Right atrium auricular region (tissue), 2 donors: ENCODE data around the gene VEGFB. TPM values are rescaled to one million over a fixed set of nuclear protein-coding genes. Genes with fewer than 3 reads are reported as not detected.

Experiments used
- DNase-seq: peaks from one replicate; pipeline ENCODE4 v3.0.0-alpha.2; 2019; ENCODE audit warnings: low spot score
- H3K27ac ChIP-seq, 2 donors: fragments of 200-600 bp; sonication (generic); 1 replicate in 1 of 2; 2 replicates in 1 of 2; pipeline ENCODE4 v1.5.1; 2016 to 2019
- H3K27me3 ChIP-seq, 2 donors: fragments of 200-600 bp; sonication (generic); one replicate each; pipeline versions ENCODE4 v1.5.1 to v1.6.0; 2017 to 2019
- H3K36me3 ChIP-seq: fragments of 200-600 bp; sonication (generic); one replicate; pipeline ENCODE4 v1.5.1; 2016
- H3K4me1 ChIP-seq, 2 donors: fragments of 200-600 bp; sonication (generic); one replicate each; pipeline versions ENCODE4 v1.5.1 to v1.6.0; 2017 to 2019
- H3K4me3 ChIP-seq, 2 donors: fragments of 200-600 bp; sonication (generic); 1 replicate in 1 of 2; 2 replicates in 1 of 2; pipeline ENCODE4 v1.5.1; 2017 to 2019; ENCODE audit warnings: mild to moderate bottlenecking in 1 of 2, moderate library complexity in 1 of 2
- H3K9me3 ChIP-seq, 2 donors: fragments of 200-600 bp; sonication (generic); one replicate each; pipeline ENCODE4 v1.5.1; 2019
- total RNA-seq, 2 donors: library from RNA; depleted of rRNA; stranded (reverse); fragments of >200 nt; gene quantifications; one replicate each; pipeline ENCODE4 v1.1.0, GENCODE V29; 2016
- TF ChIP-seq, protein P1 (sequence below), 2 donors: fragments of 200-600 bp; sonication (generic); IDR thresholded peaks; one replicate each; pipeline ENCODE4 v1.5.1; 2019; ENCODE audit warnings: antibody characterized with exemption in 2 of 2

The VEGFB gene
- total RNA-seq: 100 to 1,000 TPM; 153 to 201 TPM

GRCh38 chr11:64233913-64234586 lies at the start of gene VEGFB:
Gene VEGFB, plus strand, starts transcription at chr11:64234584. Its CDS starts 250 bp downstream, at chr11:64234834.
- Histone ChIP-seq H3K27ac (peak within 1 kb of the TSS; percentile 89 to 90), H3K4me1 (peaks cover 0 to 73% of the 10 kb centered on the region in 2 donors), H3K9me3 (no peaks in the 10 kb centered on the region), H3K27me3 (no peaks in the 10 kb centered on the region), H3K36me3 (peaks cover 6% of the 10 kb centered on the region), H3K4me3 (peak within 1 kb of the TSS; percentile 69 to 75)
- DNase-seq: no peak
- TF ChIP-seq, protein P1, sequence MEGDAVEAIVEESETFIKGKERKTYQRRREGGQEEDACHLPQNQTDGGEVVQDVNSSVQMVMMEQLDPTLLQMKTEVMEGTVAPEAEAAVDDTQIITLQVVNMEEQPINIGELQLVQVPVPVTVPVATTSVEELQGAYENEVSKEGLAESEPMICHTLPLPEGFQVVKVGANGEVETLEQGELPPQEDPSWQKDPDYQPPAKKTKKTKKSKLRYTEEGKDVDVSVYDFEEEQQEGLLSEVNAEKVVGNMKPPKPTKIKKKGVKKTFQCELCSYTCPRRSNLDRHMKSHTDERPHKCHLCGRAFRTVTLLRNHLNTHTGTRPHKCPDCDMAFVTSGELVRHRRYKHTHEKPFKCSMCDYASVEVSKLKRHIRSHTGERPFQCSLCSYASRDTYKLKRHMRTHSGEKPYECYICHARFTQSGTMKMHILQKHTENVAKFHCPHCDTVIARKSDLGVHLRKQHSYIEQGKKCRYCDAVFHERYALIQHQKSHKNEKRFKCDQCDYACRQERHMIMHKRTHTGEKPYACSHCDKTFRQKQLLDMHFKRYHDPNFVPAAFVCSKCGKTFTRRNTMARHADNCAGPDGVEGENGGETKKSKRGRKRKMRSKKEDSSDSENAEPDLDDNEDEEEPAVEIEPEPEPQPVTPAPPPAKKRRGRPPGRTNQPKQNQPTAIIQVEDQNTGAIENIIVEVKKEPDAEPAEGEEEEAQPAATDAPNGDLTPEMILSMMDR (IDR thresholded peaks at IDR 0.05): no peak

GRCh38 chr11:64185175-64185692 lies 49.1 kb upstream of the VEGFB start:
- peak; percentile 96 for DNase-seq
- Histone ChIP-seq H3K9me3 (no peaks in the 10 kb centered on the region), H3K4me3 (peak overlapping the region; percentile 53 to 62), H3K27me3 (no peaks in the 10 kb centered on the region), H3K36me3 (peaks cover 4% of the 10 kb centered on the region), H3K4me1 (peaks cover 0 to 65% of the 10 kb centered on the region in 2 donors), H3K27ac (peak overlapping the region; percentile 94 to 95)
- TF ChIP-seq, protein P1 (IDR thresholded peaks at IDR 0.05): peak in 1 of 2 donors; percentile 58

DNA sequence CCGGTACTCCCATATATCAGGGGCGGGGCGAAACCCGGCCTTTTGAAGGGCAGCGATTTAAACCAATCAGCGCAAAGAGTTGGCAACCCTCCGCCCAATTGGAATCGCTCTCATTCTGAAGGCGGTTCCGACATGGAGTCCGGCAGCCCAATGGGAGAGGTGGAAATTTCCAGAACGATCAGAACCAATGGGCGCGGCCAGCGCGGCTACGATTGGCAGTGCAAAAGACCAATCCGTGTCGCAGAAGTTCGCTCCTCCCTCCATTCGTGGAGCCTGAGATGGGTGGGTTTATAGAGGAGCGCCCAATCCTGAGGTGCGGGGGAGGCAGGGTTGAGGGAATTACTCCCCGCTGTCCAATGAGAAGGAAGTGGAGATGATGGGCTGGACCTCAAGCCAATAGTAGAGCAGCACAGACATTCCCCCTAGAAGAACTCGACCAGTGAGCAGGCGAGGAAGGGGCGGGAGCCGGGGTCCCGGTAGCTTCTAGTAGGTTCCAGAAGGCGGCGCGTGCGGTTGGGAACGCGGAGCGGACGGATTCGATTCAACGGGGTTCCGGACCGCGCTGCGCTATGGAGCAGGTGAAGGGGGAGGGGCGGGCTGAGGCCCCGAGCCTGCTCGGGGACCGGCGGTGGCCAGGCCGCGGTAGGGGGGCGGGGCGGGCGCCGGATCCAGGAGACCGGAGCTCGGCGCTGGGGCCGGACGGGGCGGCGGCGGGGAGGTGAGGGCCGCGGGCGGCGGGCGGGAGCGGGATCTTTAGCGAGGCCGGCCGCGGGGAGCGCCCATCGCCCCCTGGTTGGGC lies 48.5 kb upstream of the VEGFB start, which contains the start of gene STIP1:
TSS of gene STIP1 (plus strand) at position 479 of the 799 bp plus-strand sequence. CDS start at position 570, 91 bp downstream.
- Histone ChIP-seq H3K27me3 (no peaks in the 10 kb centered on the region), H3K9me3 (no peaks in the 10 kb centered on the region), H3K36me3 (peaks cover 4% of the 10 kb centered on the region), H3K4me1 (peaks cover 0 to 61% of the 10 kb centered on the region in 2 donors), H3K27ac (peak within 1 kb of the TSS; percentile 94 to 95), H3K4me3 (peak within 1 kb of the TSS; percentile 53 to 62)
- peak; percentile 100 for DNase-seq
- TF ChIP-seq, protein P1 (IDR thresholded peaks at IDR 0.05): no peak

DNA sequence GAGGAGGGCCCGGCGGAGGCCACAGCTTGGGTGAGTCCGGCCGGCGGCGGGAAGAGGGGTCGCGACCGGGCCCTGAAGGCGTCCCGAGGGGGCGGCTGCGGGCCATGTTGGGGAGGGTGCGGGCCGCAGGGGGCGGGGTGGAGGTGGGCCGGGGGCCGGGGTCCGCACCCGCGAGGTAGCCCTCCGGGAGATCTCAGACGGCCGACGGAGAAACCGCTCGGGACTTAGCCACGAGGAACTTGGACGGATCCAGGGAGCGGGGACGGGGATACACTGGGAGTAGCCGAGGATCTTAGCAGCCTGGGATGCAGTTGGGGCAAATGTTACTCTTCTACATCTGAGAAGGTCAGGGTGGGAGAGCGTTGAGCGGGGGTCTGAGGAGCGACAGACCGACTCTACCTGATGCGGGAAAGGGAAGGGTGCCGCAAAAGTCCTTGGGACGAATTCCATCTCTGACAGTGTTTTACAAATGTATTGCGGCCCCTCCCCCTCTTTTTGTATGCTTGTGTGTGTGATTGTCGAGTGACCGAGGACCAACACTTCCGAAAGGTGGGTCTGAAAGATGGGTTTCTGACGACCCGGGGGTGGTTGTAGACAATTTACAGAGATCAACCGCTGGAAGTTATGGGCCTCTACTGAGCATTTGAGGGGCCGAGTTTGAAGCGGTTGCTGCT lies 47.8 kb upstream of the VEGFB start:
- Histone ChIP-seq H3K4me3 (no peak overlapping the region), H3K27me3 (no peaks in the 10 kb centered on the region), H3K36me3 (peaks cover 4% of the 10 kb centered on the region), H3K9me3 (no peaks in the 10 kb centered on the region), H3K4me1 (peaks cover 0 to 54% of the 10 kb centered on the region in 2 donors), H3K27ac (no peak overlapping the region)
- TF ChIP-seq, protein P1 (IDR thresholded peaks at IDR 0.05): no peak
- no peak for DNase-seq

GRCh38 chr11:64192434-64192833 lies 42.0 kb upstream of the VEGFB start:
- Histone ChIP-seq H3K9me3 (no peaks in the 10 kb centered on the region), H3K4me1 (peaks cover 0 to 19% of the 10 kb centered on the region in 2 donors), H3K36me3 (peaks cover 54% of the 10 kb centered on the region), H3K27ac (no peak overlapping the region), H3K27me3 (no peaks in the 10 kb centered on the region), H3K4me3 (no peak overlapping the region)
- TF ChIP-seq, protein P1 (IDR thresholded peaks at IDR 0.05): no peak
- no peak for DNase-seq
